AG10803 (cell line): ENCODE measurements around the gene FCGR2B.
"Not testable (repeated sequence)": the region's sequence is repeated elsewhere in the genome, so short reads cannot be mapped to it uniquely, and the experiment has no call there.

Source experiments
- DNase-seq: peaks from one replicate; pipeline ENCODE4 v3.0.0; 2010; ENCODE audit warnings: low read depth
- H3K4me3 ChIP-seq: 2 replicates; pipeline ENCODE4 v1.5.1; 2011; ENCODE audit warnings: mild to moderate bottlenecking, low read length, control low read depth
- TF ChIP-seq, protein P1 (sequence below): conservative IDR thresholded peaks from 2 replicates; pipeline ENCODE4 v1.5.1; 2011; ENCODE audit warnings: mild to moderate bottlenecking, low read length, control low read depth, inconsistent platforms

FCGR2B gene

DNA sequence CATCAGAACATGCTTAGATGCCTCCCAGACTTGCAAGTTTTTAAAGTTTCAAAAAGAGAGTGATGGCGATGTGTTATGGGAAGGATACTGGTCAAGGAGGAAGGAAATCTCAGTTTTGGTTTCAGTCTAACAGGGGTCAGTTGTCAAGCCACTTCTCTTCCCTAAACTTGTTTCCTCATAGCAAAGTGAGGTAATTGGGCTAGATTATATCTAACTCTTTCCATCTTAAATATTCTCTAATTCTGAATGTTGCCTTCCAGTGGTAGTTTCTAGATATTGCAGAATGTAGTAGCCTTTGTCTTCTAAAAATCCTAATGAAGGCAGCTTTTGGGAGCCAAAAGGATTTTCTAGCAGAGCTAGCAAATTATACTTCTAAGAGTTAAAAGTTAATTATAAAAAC is 20.2 kb upstream of the FCGR2B start:
- DNase-seq, result peak; percentile 8
- TF ChIP-seq, protein P1, sequence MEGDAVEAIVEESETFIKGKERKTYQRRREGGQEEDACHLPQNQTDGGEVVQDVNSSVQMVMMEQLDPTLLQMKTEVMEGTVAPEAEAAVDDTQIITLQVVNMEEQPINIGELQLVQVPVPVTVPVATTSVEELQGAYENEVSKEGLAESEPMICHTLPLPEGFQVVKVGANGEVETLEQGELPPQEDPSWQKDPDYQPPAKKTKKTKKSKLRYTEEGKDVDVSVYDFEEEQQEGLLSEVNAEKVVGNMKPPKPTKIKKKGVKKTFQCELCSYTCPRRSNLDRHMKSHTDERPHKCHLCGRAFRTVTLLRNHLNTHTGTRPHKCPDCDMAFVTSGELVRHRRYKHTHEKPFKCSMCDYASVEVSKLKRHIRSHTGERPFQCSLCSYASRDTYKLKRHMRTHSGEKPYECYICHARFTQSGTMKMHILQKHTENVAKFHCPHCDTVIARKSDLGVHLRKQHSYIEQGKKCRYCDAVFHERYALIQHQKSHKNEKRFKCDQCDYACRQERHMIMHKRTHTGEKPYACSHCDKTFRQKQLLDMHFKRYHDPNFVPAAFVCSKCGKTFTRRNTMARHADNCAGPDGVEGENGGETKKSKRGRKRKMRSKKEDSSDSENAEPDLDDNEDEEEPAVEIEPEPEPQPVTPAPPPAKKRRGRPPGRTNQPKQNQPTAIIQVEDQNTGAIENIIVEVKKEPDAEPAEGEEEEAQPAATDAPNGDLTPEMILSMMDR, result peak; percentile 24; the same call in 1 of the 2 replicates
- H3K4me3 ChIP-seq, result not testable (repeated sequence)

DNA sequence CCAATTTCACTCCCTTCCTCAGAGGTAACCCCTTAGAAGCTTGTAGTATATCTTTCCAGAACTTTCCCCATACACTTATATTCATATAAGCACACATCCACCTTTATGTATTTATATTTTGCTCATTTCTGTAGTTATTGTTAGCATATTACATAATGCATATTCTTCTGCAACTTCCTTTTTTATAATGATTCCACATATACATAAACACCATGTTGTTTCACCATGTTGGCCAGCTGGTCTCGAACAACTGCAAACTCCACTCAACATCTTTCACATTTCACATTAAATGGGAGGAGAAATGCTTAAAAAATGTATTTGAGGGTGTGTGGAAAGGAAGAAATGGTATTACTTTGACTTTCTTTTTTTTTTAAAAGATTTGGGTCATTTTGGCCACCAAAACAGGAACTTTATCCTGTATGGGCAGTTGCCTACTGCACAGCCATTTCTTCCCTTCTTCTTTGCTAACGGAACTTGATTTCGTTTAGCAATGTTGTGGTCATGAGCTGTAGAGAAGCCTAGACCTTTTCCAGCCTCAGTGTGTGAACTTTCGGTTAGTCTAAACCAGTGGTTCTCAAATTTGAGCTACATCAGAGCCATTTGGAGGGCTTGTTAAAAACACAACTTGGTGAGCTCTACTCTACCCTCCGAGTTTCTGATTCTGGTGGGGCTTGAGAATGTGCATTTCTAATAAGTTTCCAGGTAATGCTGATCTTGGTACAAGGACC is 19.3 kb upstream of the FCGR2B start:
- not testable (repeated sequence) for H3K4me3 ChIP-seq, DNase-seq

DNA sequence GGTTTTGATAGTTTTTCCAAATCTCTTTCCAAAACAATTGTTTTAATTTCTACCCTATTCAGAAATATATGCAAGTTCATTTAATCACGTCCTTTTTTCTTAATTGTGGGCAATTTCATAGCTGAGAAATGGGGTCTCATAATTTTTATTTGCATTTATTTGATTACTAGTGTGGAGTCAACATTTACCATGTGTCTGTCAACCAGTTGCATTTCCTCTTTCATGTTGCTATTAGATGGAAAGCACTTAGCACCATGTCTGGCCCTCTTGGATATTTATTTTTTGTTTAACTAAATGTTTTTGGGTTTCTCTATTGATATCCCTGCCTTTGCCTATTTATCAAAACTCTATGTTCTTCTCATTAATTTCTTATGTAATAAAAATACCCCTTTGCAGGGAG is 18.1 kb upstream of the FCGR2B start:
- not testable (repeated sequence) for H3K4me3 ChIP-seq, DNase-seq

DNA sequence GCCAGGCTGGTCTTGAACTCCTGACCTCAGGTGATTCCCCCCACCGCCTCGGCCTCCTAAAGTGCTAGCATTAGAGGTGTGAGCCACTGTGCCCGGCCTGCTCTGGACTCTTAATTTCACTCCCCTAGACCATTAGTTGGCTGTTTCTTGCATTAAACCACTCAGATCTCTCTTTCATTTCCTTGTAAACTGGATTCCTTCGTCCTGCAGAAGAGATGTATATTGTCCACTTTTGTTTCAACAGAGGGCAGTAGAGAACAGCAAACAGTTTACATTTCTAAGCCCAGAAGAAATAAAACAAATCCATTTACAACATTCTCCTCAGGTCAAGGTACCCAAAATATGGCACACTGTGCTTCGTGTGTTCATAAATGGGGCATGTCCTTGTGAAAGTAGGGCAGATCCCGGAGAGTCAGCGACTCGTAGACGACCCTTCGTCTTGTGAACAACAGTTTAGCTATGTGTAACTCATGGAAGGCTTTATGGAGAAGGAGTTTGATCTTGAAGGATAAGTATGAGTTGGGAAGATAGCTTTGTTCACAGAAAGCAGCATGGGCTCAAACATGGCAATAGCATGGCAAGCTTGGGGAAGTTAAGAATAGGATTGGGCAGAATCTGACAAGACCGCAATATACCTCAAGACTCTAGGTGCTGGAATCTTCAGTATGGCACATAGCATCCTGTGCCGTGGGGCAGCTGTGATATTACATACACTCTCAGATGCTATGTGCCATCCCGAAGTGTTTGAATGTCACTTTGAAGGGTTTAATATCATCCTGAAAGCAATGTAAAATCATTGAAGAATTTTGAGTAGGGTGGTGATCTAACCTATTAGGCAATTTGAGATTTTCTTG is 15.2 kb upstream of the FCGR2B start:
- H3K4me3 ChIP-seq, result not testable (repeated sequence)
- DNase-seq, result peak; percentile 45
- TF ChIP-seq, protein P1, result peak; percentile 61

DNA sequence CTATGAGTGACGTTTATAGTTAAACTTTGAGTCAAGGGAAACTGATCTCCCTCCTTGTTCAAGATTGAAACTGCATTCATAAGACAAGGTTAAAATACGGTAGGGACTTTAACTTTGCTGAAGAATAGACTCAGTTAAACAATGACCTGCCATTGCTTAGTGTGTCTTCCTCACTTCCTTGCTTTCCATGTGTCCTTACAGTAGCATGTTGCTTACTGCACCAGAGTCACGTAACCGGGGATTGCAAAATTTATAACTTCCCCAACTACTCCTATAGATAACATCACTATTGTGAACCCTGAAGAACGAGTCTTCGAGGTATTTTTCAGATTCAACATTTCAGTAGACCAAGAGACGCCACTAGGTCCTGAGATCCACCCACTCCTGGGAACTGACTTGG is 9.4 kb upstream of the FCGR2B start:
- H3K4me3 ChIP-seq, DNase-seq: not testable (repeated sequence)

DNA sequence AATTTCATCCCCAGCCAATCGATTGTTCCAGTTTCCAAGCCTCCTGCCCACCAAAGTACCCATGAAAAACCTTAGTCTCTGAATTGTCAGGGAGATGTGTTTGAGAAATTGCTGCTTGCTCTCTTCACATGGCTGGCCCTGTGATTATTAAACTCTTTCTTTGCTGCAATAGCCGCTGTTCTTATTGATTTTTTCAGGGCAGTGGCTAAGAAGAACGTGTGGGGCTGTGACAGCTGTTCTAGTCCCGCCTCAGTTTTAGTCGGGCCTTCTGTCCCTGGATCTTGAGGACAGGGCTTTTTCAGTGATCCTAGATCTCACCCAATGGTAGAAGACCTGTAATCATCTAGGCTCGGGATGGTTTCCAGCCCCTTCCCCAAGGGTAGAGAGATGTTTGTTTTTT is 9.0 kb upstream of the FCGR2B start:
- H3K4me3 ChIP-seq, DNase-seq: not testable (repeated sequence)

DNA sequence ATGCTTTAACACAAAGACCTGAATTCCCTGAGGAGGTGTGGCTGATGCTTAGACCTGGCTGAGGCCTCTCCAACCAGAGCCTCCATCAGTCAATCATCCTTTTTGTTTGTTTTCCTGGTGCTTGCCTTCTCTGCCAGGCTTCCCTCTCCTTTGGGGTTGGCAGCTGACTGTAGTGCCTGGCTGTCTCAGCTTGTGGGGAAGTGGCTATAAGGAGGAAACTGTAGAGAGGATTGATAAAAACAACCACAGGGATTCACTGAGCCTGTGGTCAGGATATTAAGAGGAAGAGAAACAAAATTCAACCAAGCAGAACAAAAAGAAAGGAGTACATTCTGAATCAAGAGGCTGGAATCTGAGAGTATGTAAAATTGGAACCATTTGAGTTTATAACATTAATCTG is 4.4 kb upstream of the FCGR2B start:
- not testable (repeated sequence) for H3K4me3 ChIP-seq, DNase-seq

DNA sequence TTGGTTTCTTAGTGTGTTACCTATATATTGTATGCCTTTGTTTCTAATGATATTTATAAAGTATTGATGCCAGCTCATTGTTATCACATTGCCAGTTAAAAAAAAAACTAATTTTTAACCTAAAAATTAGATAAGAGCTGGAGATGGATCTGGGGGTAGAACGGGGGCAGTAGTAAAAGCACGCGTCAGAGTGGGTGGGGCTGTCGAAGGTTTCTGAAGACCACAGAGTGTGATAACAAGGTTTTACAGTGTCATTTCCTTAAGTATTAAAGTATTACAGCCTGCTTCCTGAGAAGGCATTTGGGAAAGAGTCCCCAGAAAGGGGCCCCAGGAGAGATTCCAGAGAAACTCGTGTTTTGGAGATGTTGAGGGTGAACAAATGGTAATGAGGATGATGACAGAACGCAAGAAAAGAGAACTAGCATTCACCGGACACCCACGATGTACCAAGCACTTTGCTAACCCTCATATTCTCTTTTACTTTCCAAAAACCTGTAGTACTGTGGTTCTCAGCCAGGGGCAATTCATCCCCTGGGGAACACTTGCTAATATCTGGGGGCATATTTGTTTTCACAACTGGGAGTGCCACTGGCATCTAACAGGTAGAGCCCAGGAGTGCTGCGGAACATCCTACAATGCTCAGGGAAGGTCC is 1.2 kb upstream of the FCGR2B start:
- not testable (repeated sequence) for H3K4me3 ChIP-seq, DNase-seq

DNA sequence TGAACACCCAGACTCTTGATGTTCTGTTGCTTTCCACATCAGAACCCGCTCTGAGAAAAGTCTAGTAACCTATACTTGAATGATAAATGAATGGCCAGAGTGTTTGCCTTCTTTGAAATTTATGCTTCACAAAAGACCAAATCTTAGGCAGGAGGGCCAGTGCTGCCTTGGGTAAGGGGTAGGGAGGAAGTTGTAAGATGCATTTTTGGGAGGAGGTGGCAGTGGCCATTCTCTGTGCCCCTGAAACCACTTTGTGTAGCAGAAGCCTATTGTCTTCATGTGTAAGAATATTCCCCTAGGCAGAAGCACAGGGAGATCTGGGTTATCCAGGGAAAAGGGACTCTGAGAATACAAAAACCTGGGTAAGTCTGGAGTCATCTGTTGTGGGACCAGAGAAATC is 626 bp downstream of the FCGR2B start:
- not testable (repeated sequence) for H3K4me3 ChIP-seq

DNA sequence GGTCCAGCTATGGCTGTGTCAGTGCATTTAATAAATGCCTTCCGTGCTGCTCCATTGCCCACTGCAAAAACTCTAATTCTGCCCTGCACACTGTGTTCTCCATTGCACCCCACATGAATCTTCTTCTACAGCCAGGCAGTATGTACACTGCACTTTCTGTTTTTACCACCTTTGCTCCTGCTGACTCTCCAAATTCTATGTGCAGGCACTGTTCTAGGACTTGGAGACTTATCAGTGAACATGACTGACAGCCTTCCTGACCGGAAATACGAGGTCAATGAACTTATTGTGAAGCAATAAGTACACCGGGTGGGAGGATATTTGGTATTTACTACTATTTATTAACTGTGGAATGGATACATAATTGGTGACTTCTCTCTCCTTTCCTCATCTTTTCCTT is 1.7 kb downstream of the FCGR2B start:
- not testable (repeated sequence) for H3K4me3 ChIP-seq, DNase-seq

More for the DNA sequence above, 626 bp downstream of the FCGR2B start:
- DNase-seq, result not testable (repeated sequence)

DNA sequence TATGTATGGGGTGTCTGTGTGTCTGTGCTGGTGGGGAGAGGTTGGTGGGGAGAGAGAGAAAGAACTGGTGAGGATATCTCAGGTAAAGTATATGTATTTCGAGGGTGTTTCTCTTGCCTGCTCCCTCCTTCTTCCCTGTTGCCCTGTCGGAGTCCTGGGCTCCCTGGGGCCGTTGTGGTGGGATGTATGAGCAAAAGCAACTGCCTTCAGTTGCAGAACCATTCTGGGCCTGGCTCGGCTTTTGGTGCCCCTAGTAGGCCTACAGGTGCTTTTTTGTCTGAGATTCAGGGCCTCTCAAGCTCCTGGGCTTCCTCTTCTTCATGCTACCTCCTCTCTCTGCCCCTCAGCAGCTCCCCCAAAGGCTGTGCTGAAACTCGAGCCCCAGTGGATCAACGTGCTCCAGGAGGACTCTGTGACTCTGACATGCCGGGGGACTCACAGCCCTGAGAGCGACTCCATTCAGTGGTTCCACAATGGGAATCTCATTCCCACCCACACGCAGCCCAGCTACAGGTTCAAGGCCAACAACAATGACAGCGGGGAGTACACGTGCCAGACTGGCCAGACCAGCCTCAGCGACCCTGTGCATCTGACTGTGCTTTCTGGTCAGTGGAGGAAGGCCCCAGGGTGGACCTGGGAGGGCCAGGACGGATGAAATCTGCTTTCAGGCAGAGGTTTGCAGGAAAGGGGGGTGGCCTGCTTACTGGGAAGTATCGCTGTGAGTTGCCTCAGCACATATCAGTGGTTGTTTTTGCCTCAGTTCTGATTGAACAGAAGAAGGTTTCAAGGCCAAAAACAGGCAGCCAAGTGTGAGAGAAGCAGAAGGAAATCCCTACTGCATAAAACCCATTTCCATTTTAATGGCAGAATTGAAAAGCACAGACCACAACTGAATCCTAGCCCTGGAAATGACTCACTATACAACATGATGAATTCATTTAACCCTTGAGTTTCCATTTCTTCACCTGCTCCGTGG is 8.4 kb downstream of the FCGR2B start:
- DNase-seq, H3K4me3 ChIP-seq: not testable (repeated sequence)

DNA sequence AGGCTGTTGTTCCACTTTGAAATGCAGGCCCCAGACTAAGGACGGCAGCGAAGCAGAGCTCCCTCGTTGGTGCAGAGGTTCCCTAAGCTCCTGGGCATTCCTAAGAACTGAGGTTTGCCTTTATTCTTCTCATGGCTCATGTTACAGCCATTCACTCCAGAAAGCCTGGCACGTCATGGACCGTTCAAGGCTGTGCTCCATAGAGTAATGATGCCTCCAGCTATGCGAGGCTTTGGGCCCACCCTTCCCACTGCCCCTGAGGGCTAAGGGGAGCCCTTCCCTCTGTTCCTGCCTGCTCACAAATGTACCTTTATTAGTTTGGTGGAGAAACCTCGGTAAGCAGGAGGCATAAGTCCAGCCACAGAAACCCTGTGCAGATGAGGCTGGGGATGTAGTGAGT is 10.5 kb downstream of the FCGR2B start:
- H3K4me3 ChIP-seq, DNase-seq: not testable (repeated sequence)

DNA sequence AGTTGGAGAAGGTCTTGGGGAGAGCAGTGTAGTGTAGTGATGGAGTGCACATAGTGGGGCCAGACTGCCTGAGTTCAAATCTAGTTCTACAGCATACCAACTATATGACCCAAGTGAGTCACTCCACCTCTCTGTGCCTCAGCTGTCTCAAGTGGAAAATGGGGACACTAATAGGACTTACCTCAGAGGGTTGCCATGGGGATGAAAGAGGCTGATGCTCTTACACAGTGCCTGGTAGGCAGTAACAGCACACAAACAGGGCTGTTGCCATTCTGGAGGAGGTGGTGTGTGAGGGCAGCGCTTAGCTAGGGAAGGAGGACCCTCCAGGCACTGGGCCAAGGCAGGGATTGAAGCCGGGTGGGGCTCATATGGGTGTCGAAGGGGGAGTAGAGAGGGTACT is 11.5 kb downstream of the FCGR2B start:
- H3K4me3 ChIP-seq, DNase-seq: not testable (repeated sequence)

DNA sequence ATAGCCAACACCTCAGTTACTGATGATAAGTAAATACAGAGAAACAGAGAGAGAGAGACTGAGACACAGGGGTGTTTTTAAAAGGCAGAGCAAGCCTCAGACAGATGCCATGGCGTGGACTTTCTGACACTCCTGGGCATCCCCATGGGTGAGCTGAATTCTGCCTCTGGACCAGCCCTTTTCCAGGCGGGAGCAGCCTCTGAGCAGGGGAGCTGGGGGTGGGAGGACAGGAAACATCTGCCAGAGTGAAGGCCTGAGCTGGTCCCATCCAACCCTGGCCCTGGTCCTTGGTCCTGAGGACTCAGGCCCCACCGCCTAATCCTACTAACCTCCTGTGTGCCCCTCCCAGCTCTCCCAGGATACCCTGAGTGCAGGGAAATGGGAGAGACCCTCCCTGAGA is 12.0 kb downstream of the FCGR2B start:
- H3K4me3 ChIP-seq, DNase-seq: not testable (repeated sequence)
